ENCODE measurements around the gene EOGT.

- no peak for TF ChIP-seq POLR2A (IDR thresholded peaks at IDR 0.05)
- TF ChIP-seq CTCF (IDR thresholded peaks at IDR 0.05), result no peak
Observed at GRCh38 chr3:69004138-69004537, 9.3 kb downstream of the EOGT start.
